Measurements from ENCODE around the gene AK5. TPM values are rescaled to one million over a fixed set of nuclear protein-coding genes. Genes with fewer than 3 reads are reported as not detected.

AK5 gene
- total RNA-seq, 1 donor from 2014 or later: 0.91 TPM

DNA sequence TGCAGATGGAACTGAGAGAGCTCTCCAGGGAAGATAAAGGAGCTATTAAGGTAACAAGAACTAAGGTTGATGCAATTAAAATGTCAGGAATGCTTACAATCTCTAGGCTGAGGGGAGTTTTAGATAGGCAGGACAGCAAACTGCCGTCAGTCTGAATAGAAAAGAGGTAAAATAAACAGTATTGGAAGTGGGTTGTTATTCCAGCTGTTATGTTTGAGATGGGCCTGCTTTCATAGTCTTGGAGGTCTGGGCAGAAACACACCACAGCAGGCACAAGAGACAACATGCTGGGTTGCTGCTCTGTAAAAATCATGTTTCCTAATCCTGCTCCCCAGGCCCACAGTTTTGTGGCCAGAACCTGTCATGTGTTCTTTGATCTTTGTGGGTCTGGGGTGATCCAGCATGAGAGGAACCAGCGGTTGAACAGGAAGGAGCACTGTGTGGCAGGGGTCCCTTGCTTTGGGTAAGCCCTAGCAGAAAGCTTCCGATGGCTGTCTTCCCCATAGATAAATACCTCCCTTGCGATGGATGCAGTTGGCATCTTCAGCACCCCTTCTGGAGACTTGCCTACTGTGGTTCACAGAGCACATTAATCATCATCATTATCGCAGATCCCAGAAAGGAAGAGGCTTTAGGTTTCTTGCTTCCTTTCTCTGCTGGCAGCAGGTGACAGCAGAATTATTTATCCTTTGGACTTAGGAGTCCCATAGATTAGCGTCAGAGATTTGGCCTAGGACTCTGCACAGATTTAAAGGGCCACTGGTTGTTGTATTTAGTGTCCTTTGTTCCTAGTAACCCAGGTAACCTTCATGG, 97.1 kb downstream of the AK5 start:
- Mint-ChIP-seq H3K27ac (ENCODE audit: unreplicated experiment) (no peak overlapping the region), H3K9me3 (ENCODE audit: unreplicated experiment) (no peaks in the 10 kb centered on the region), H3K4me1 (ENCODE audit: low read depth, unreplicated experiment) (no peaks in the 10 kb centered on the region), H3K27me3 (ENCODE audit: unreplicated experiment) (peaks cover 3% of the 10 kb centered on the region), H3K36me3 (ENCODE audit: unreplicated experiment) (no peaks in the 10 kb centered on the region), H3K4me3 (ENCODE audit: unreplicated experiment) (no peak overlapping the region)
- no peak for DNase-seq
- TF ChIP-seq, protein P1, sequence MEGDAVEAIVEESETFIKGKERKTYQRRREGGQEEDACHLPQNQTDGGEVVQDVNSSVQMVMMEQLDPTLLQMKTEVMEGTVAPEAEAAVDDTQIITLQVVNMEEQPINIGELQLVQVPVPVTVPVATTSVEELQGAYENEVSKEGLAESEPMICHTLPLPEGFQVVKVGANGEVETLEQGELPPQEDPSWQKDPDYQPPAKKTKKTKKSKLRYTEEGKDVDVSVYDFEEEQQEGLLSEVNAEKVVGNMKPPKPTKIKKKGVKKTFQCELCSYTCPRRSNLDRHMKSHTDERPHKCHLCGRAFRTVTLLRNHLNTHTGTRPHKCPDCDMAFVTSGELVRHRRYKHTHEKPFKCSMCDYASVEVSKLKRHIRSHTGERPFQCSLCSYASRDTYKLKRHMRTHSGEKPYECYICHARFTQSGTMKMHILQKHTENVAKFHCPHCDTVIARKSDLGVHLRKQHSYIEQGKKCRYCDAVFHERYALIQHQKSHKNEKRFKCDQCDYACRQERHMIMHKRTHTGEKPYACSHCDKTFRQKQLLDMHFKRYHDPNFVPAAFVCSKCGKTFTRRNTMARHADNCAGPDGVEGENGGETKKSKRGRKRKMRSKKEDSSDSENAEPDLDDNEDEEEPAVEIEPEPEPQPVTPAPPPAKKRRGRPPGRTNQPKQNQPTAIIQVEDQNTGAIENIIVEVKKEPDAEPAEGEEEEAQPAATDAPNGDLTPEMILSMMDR (IDR thresholded peaks at IDR 0.05; ENCODE audit: partially characterized antibody, unreplicated experiment): no peak

DNA sequence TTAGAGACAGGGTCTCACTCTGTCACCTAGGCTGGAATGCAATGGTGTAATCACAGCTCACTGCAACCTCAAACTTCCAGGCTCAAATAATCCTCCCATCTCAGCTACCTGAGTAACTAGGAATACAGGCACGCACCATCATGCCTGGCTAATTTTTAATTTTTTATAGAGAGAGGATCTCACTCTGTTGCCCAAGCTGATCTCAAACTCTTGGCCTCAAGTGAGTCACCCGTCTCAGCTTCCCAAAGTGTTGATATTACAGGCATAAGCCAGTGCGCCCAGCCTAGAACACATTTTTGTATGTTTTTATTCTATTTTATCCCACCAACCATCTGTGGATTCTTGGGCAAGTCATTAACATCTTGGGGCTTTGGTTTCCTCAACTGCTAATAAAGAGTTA, 100.5 kb downstream of the AK5 start:
- Mint-ChIP-seq H3K9me3 (ENCODE audit: unreplicated experiment) (no peaks in the 10 kb centered on the region), H3K27ac (ENCODE audit: unreplicated experiment) (no peak overlapping the region), H3K36me3 (ENCODE audit: unreplicated experiment) (no peaks in the 10 kb centered on the region), H3K4me1 (ENCODE audit: low read depth, unreplicated experiment) (peaks cover 4% of the 10 kb centered on the region), H3K27me3 (ENCODE audit: unreplicated experiment) (peaks cover 3% of the 10 kb centered on the region), H3K4me3 (ENCODE audit: unreplicated experiment) (no peak overlapping the region)
- TF ChIP-seq, protein P1 (IDR thresholded peaks at IDR 0.05; ENCODE audit: partially characterized antibody, unreplicated experiment): no peak
- DNase-seq: no peak

DNA sequence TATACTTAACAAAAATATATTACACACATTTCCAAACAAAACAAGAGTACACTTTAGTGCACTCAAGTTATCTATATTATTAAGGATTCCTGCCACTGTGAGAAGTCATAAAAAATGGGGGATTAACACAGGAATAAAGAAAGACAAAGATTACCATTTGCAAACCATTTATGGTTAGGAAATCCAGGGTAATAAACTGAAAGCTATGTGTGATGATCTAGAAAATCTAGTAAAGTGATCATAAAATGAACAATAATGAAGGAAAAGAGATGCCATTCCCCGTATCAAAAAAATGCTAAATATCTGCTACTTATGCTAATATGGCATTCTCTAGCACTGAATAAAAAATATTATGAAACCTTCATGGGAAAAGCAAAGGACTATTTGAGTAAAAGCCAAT, 101.4 kb downstream of the AK5 start:
- Mint-ChIP-seq H3K27ac (ENCODE audit: unreplicated experiment) (no peak overlapping the region), H3K9me3 (ENCODE audit: unreplicated experiment) (no peaks in the 10 kb centered on the region), H3K4me1 (ENCODE audit: low read depth, unreplicated experiment) (peaks cover 9% of the 10 kb centered on the region), H3K27me3 (ENCODE audit: unreplicated experiment) (peaks cover 1% of the 10 kb centered on the region), H3K4me3 (ENCODE audit: unreplicated experiment) (no peak overlapping the region), H3K36me3 (ENCODE audit: unreplicated experiment) (no peaks in the 10 kb centered on the region)
- no peak for DNase-seq
- TF ChIP-seq, protein P1 (IDR thresholded peaks at IDR 0.05; ENCODE audit: partially characterized antibody, unreplicated experiment): no peak

DNA sequence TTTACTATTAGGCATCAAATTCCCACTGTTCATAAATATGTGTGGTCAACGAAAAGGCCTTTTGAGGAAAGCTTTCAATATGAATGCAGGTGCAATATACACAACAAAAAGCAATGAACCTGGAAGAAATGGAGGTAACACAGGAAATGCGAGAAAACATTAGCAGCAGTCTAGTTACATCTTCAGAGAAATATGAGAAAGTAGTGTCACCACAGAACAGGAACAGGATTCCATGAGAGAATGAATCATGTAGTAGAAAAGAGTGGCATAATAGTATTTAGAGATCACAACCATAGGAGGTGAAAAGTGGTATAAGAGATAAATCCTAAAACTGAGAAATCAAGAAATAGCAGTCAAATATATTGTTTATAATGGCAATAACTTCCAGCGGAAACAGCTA, 103.7 kb downstream of the AK5 start:
- TF ChIP-seq, protein P1 (IDR thresholded peaks at IDR 0.05; ENCODE audit: partially characterized antibody, unreplicated experiment): no peak
- peaks cover 22% of the 10 kb centered on the region for H3K4me1 Mint-ChIP-seq (ENCODE audit: low read depth, unreplicated experiment)
- H3K9me3 Mint-ChIP-seq (ENCODE audit: unreplicated experiment): no peaks in the 10 kb centered on the region
- H3K27ac Mint-ChIP-seq (ENCODE audit: unreplicated experiment): no peak overlapping the region
- no peak for DNase-seq
- no peak overlapping the region for H3K4me3 Mint-ChIP-seq (ENCODE audit: unreplicated experiment)
- H3K27me3 Mint-ChIP-seq (ENCODE audit: unreplicated experiment): peaks cover 1% of the 10 kb centered on the region
- no peaks in the 10 kb centered on the region for H3K36me3 Mint-ChIP-seq (ENCODE audit: unreplicated experiment)

DNA sequence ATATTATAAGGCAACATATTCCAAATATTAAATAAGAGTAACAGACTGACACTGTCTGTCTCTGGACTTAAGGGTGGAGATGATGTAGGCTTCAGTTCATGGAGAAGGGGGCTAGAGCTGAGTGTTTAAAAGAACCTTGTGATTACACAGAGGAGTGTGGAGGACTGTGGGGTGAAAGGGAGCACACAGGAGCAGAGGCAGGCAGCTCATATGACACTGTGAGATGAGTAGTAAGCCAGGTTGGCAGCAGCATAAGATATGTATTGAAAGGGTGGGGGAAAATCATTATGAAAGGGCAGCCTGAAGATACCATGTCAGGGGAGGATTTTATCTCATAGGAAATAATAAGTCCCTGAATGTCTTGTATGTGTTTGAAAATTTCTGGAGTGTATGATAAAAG, 104.5 kb downstream of the AK5 start:
- peaks cover 1% of the 10 kb centered on the region for H3K27me3 Mint-ChIP-seq (ENCODE audit: unreplicated experiment)
- H3K9me3 Mint-ChIP-seq (ENCODE audit: unreplicated experiment): peaks cover 1% of the 10 kb centered on the region
- peak overlapping the region; percentile 21 for H3K27ac Mint-ChIP-seq (ENCODE audit: unreplicated experiment)
- H3K36me3 Mint-ChIP-seq (ENCODE audit: unreplicated experiment): no peaks in the 10 kb centered on the region
- no peak overlapping the region for H3K4me3 Mint-ChIP-seq (ENCODE audit: unreplicated experiment)
- TF ChIP-seq, protein P1 (IDR thresholded peaks at IDR 0.05; ENCODE audit: partially characterized antibody, unreplicated experiment): no peak
- peaks cover 26% of the 10 kb centered on the region for H3K4me1 Mint-ChIP-seq (ENCODE audit: low read depth, unreplicated experiment)
- no peak for DNase-seq

All from glutamatergic neuron (in vitro differentiated cells).